Measurements from ENCODE around the gene N4BP2L2. TPM values are rescaled to one million over a fixed set of nuclear protein-coding genes. Genes with fewer than 3 reads are reported as not detected.

The N4BP2L2 gene
- total RNA-seq, 1 experiment from 2014 or later, result 92.7 TPM

DNA sequence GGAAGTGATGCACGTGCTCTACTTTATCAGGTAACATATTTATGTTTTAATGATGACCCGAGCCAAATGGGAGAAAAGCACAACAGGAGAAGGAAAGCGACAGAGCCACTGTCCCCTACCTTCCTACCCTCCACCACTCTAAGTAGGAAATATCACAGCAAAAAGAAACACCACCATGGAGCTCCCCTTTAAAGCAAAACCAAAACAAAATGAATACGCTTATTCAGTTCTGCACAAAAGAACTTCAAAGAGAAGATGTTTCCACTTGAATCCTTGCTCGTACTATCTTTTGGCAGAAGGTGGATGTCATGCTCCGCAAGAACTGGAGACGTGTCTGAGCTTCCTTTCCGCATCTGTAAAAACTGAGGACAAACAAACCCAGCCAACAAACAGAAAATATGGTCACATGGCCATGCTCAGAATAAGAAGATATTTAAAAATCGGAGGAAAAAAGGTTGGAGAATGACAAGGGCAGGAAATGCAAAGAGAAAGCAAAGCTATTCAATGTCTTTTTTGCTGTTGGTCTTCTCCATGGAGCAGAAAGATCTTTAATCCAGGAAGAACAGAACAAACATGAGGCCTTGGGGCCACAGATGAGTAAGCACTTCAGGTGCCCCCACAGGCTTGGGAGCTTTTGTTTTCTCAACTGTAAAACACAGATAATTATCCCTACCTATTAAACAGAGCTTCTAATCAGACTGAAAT, 130.1 kb downstream of the N4BP2L2 start:
- CTCF ChIA-PET, result no interaction called here
- no peak overlapping the region for H3K27ac ChIP-seq (ENCODE audit: low read depth, low read length)
- no peaks in the 10 kb centered on the region for H3K79me2 ChIP-seq (ENCODE audit: insufficient read depth, low read length)
- no peaks in the 10 kb centered on the region for H3K9me3 ChIP-seq (ENCODE audit: control insufficient read depth in 1 of 2, insufficient read depth in 1 of 2, low read depth in 1 of 2, low read length in 2 of 2)
- H3K9ac ChIP-seq (ENCODE audit: low read length), result no peak overlapping the region
- RAD21 ChIA-PET (ENCODE audit: low non-redundant PET in 1 of 2, low total read pairs in 2 of 2, uncharacterized antibody in 2 of 2, unreplicated experiment in 2 of 2), result no interaction called here
- no peaks in the 10 kb centered on the region for H4K20me1 ChIP-seq (ENCODE audit: insufficient read depth)
- no peak overlapping the region for H3K4me3 ChIP-seq (replicated peaks in 1 of 2; ENCODE audit: low read depth in 1 of 2, low read length in 2 of 2)
- no peak overlapping the region for H2AFZ ChIP-seq (ENCODE audit: low read depth, low read length, poor library complexity, severe bottlenecking)
- no peaks in the 10 kb centered on the region for H3K36me3 ChIP-seq (ENCODE audit: control insufficient read depth in 1 of 2, insufficient read depth in 2 of 2, low read length in 2 of 2)
- BruUV-seq (replicated peaks), result no TSS peak
- H3K4me2 ChIP-seq (ENCODE audit: low read length), result no peak overlapping the region
- no peaks in the 10 kb centered on the region for H3K27me3 ChIP-seq (ENCODE audit: insufficient read depth, low read length)
- DNase-seq (ENCODE audit: low read depth, low spot score), result no peak
- POLR2A ChIA-PET, result no interaction called here
- no peaks in the 10 kb centered on the region for H3K9me2 ChIP-seq (ENCODE audit: insufficient read depth)
- TF ChIP-seq ZNF274 (IDR thresholded peaks at IDR 0.05; ENCODE audit: low read depth, low read length) (no peak), SRF (IDR thresholded peaks at IDR 0.05; ENCODE audit: low read depth) (no peak), CEBPB (IDR thresholded peaks at IDR 0.05; ENCODE audit: low read depth) (no peak), TCF7L2 (IDR thresholded peaks at IDR 0.05; ENCODE audit: borderline replicate concordance, extremely low read depth, insufficient read depth, insufficient read length) (no peak), EZH2phosphoT487 (IDR thresholded peaks at IDR 0.05; ENCODE audit: borderline replicate concordance) (no peak), RAD21 (IDR thresholded peaks at IDR 0.05; ENCODE audit: low read depth) (no peak), SIN3A (IDR thresholded peaks at IDR 0.05; ENCODE audit: low read depth) (no peak)
- TF ChIP-seq, protein P1, sequence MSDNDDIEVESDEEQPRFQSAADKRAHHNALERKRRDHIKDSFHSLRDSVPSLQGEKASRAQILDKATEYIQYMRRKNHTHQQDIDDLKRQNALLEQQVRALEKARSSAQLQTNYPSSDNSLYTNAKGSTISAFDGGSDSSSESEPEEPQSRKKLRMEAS (IDR thresholded peaks at IDR 0.05), result no peak
- TF ChIP-seq, protein P2, sequence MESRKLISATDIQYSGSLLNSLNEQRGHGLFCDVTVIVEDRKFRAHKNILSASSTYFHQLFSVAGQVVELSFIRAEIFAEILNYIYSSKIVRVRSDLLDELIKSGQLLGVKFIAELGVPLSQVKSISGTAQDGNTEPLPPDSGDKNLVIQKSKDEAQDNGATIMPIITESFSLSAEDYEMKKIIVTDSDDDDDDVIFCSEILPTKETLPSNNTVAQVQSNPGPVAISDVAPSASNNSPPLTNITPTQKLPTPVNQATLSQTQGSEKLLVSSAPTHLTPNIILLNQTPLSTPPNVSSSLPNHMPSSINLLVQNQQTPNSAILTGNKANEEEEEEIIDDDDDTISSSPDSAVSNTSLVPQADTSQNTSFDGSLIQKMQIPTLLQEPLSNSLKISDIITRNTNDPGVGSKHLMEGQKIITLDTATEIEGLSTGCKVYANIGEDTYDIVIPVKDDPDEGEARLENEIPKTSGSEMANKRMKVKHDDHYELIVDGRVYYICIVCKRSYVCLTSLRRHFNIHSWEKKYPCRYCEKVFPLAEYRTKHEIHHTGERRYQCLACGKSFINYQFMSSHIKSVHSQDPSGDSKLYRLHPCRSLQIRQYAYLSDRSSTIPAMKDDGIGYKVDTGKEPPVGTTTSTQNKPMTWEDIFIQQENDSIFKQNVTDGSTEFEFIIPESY (IDR thresholded peaks at IDR 0.05; ENCODE audit: extremely low read depth, insufficient replicate concordance, low read length), result no peak
- no peak for ATAC-seq
- intact Hi-C loops (cut with micrococcal nuclease), result no loop called here
- no peaks in the 10 kb centered on the region for H3K4me1 ChIP-seq (ENCODE audit: control insufficient read depth in 1 of 2, insufficient read depth in 2 of 2, low read length in 2 of 2)

Data from HCT116 (cell line).